ENCODE results near the gene FBXO8.

FBXO8 gene

DNA sequence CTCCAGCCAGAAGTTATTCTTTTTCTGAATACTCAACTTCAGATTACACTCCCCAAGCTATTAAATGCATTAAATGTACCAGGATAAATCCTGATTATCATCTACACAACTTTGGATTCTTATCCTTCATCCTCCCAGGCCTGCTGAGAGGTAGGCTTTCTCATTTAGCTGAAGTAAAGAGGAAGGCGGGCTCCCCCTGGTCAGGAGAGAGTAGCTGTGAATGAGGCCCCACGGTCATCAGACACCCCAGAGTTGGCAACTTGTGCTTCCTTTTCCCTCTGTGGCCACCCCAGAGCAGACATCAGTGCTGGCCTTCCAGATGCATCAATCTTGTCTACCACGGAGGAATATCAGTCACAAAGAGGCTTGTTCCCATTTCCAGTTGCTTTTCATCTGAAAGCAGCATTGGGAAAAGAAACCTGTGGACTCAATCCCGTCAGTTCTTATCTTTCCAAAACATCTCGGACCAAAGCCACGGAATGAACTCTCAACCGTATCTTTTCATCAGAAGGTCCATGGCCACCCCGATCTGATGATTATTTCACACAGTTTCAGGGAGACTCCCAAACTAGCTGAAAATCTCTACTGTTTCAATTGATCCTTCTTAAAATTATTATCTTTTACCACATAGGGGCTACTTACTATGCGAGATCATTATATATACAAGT is 79.2 kb downstream of the FBXO8 start:
- no peak for DNase-seq

DNA sequence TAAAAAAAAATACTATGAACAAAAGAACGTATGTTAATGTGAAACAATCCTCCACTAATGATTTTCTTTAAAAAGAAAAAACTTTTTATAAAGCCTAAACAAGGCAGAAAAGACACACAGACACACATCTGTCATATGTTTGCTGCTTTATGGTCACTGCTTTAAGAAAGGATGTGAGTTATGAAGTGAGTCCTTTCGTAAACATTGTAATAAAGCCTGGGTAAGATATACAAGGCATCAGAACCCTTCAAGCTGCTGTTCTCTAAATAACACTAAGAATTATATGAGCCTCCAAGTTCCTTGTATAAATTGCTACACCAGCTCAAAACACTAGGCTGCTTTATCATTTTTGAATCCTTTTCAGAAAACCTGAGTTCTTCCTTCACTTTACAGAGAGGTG is 81.6 kb downstream of the FBXO8 start:
- DNase-seq: no peak

- no peak for DNase-seq
Measured at GRCh38 chr4:174199735-174200134, 83.7 kb downstream of the FBXO8 start.

DNA sequence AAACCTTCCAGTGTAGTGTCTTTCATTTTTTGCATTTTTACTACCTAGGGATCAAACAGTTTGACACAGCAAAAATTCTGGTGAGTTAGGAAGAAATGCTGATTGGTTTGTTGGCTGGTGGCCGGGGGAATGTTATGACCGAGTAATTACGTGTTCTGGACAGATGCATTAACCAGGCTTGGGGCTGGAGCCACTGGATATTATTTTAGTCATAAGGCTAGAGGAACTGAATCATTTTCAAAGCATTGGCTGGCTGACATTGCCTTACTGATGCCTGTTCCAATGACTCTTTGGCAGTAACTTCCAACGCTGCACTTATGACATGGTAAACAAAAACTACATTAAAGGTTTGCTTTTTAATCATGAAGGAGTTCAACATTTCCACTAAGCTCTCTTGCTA is 84.6 kb downstream of the FBXO8 start:
- DNase-seq: no peak

DNA sequence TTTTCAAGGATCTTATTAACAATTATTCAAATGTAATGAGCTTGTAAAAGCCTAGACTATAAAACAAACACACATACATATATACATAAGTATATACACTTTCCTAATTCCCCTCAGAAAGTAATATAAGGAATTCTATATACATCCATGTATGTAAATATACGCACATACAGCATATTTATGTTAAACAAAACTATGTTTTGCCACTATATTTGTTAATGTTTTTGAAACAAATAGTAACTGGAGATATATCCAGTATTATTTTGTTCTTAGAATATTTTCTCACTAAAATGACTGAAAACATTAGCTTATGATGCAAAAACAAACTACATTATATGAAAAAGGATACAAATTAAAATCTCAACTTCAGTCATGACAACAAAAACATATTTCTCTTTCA is 85.1 kb downstream of the FBXO8 start:
- no peak for DNase-seq

DNA sequence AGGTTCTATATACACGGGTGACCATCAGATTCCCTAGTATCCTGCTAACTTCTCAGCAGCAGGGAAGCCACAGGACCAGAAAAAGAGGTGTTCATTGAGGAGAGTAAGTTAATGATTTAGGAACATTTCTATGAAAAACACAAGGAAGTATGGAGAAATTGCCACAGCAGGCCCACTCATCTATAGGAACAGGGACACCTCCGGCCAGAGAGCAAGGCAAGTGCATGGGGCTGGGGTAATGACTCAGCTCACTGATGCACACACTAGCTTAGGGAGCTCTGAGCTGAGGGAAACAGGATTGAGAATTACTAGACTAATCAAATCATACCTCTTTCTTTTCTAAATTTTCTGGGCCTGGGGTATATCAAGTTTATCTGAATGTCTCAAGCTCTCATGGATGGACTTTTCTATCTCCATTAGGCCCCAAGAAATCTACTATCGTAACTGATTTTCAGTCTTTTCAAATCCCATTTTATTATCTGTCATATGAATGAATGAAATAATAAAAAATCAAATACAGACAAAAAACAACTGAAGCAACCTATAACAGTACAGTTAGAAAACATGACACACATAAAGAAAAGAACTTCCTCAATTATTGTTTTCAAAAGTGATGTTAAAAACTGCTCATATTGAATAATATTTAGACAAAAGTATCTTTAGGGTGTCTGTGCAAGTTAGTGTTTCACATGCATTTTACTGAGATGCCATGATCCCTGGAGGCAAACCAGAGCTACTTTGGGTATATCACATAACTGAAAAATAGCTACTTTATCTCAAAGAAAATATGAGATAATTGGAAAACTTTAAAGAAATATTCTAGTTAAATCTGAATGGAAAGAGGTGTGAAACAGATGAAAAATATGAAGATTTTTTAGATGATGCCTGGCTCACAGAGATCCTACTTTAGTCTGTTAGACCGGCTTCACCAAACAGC is 89.8 kb downstream of the FBXO8 start:
- no peak for DNase-seq

DNA sequence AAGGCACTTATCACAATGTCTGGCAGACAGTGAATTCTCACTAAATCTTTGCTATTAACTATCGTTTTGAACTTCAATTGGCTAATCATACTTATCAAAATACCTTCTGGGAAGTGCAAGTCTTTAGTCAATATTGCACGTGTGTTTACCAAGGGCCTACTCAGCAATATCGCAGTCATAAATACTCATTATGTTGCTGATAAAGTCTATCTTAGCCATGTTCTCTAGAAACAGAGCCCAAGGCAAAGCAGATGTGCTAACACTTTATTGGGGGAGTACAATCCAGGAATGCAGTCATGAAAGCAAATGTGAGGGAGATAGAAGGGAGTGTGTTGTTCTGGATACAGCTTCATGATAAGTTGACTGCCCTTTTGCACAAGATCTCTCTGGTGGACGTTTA is 90.5 kb downstream of the FBXO8 start:
- no peak for DNase-seq

GRCh38 chr4:174190832-174191500 is 92.5 kb downstream of the FBXO8 start:
- no peak for DNase-seq

GRCh38 chr4:174189392-174190015 is 94.0 kb downstream of the FBXO8 start:
- DNase-seq: no peak

All from activated CD4-positive, CD25-positive, alpha-beta regulatory T cell treated with anti-CD3 and anti-CD28 coated beads, Interleukin-2, amount 50 U/mL, for 72 hours (primary cell).